Measurements from ENCODE around the gene GPM6B. TPM values are rescaled to one million over a fixed set of nuclear protein-coding genes. Genes with fewer than 3 reads are reported as not detected.

Gene GPM6B
- total RNA-seq, 2 experiments from 2014 or later, result not detected

DNA sequence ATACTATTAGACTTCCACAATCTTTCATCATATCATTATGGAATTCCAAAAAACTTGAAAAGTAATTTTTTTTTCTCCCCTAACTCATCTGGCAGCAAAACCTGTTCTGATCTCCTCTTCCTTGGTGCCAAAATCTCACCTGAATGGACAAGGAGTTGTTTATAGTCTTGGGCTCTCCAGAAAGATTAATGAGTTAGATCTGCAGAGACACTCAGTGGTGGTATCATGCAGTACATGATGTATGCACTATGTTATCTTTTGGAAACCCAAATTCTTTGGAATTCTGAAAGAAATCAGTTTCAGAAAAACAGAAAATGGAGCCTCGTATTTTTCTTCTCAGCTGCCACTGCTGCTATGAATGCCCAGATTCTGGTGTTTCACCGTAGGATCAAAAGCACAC lies 11.7 kb downstream of the GPM6B start:
- H3K9me3 Mint-ChIP-seq (ENCODE audit: low read depth), result no peaks in the 10 kb centered on the region
- no peak overlapping the region for H3K27ac Mint-ChIP-seq
- no peak overlapping the region for H3K4me3 Mint-ChIP-seq
- ATAC-seq (no peak), DNase-seq (no peak)
- H3K36me3 Mint-ChIP-seq, result no peaks in the 10 kb centered on the region
- CTCF ChIA-PET, result no interaction called here
- no peaks in the 10 kb centered on the region for H3K4me1 Mint-ChIP-seq
- H3K27me3 Mint-ChIP-seq, result peaks cover 22% of the 10 kb centered on the region

DNA sequence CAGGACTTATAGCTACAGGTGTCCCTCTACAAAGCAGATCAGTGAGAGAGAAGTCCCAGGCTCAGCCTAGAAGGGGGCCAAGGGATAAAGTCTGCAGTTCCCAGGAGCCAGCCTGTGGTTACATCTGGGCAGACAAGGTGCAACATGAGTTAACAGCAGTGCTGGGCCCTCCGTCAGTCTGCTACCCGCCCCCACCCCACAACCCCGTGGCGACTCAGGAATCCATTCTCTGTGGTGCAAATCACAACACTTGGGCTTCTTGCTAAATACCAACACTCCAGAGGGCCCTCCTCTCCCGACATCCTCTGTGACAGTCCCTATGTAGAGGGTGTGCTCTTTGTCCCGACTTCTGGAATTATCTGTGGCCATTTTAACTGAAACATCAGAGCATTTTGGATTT lies 13.8 kb downstream of the GPM6B start:
- CTCF ChIA-PET, result no interaction called here
- Mint-ChIP-seq H3K27me3 (peaks cover 22% of the 10 kb centered on the region), H3K4me1 (no peaks in the 10 kb centered on the region), H3K4me3 (no peak overlapping the region), H3K9me3 (ENCODE audit: low read depth) (no peaks in the 10 kb centered on the region), H3K27ac (no peak overlapping the region), H3K36me3 (no peaks in the 10 kb centered on the region)
- ATAC-seq, result no peak
- no peak for DNase-seq

DNA sequence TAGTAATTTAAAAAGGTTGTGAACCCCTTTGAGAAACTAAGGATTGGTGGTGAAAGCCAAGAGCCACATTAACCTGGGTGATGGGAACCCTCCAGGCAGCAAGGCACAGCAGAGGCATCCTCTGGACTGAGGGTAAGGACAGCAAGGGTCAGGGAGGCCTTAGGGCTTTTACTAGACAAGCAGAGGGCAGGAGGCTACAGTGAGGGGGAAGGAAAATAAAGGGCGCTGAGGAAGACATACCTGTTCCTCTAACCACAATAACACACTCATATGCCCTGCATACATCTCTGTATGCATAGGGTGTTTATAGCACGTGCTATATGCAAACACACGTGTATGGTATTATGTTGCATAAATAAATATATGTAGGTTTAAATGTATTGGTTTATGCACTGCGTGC lies 18.7 kb downstream of the GPM6B start:
- DNase-seq (no peak), ATAC-seq (no peak)
- CTCF ChIA-PET, result no interaction called here
- Mint-ChIP-seq H3K27me3 (no peaks in the 10 kb centered on the region), H3K4me3 (no peak overlapping the region), H3K27ac (no peak overlapping the region), H3K9me3 (ENCODE audit: low read depth) (no peaks in the 10 kb centered on the region), H3K4me1 (no peaks in the 10 kb centered on the region), H3K36me3 (no peaks in the 10 kb centered on the region)

DNA sequence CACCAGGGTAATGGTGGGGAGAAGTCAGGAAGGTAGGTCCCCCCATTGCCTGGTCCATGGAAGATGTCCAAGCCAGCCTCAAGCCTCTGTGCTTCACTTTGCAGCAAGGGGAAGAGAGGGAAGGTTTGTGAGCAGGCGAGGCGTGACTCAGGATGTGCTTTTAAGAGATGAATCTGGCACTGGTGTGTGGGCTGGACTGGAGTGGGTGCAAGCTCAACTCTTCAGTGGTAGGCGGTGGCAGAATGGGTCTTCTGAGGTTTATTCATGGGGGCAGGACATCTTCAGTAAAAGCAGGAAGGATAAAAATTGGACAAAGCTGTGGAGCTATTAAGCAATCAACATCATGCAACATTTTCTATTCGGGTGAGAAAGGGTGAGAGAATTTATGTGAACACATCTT lies 19.4 kb downstream of the GPM6B start:
- Mint-ChIP-seq H3K9me3 (ENCODE audit: low read depth) (no peaks in the 10 kb centered on the region), H3K36me3 (no peaks in the 10 kb centered on the region), H3K27ac (no peak overlapping the region), H3K4me1 (no peaks in the 10 kb centered on the region), H3K27me3 (no peaks in the 10 kb centered on the region), H3K4me3 (no peak overlapping the region)
- CTCF ChIA-PET, result no interaction called here
- ATAC-seq (no peak), DNase-seq (no peak)

DNA sequence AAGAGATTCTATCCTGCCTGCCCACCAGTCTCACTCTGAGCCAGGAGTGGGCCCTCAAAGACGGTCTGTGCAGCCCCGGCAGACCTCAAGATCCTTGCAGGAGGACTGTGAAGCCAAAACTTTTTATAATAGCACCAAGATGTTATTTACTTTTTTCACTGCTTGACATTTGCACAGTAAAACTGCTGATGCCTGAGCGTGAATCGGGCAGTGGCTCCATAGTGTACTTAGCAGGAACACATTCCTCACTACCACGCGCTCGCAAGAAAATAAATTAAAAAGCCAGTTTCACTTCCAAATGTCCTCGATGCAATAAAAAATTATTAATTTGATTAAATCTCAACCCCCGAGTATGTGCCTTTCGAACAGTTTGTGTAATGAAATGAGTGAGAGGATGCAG lies 22.5 kb downstream of the GPM6B start:
- no peaks in the 10 kb centered on the region for H3K36me3 Mint-ChIP-seq
- DNase-seq (no peak), ATAC-seq (no peak)
- no peak overlapping the region for H3K27ac Mint-ChIP-seq
- H3K27me3 Mint-ChIP-seq, result no peaks in the 10 kb centered on the region
- H3K4me3 Mint-ChIP-seq, result no peak overlapping the region
- H3K4me1 Mint-ChIP-seq, result no peaks in the 10 kb centered on the region
- CTCF ChIA-PET, result no interaction called here
- no peaks in the 10 kb centered on the region for H3K9me3 Mint-ChIP-seq (ENCODE audit: low read depth)

DNA sequence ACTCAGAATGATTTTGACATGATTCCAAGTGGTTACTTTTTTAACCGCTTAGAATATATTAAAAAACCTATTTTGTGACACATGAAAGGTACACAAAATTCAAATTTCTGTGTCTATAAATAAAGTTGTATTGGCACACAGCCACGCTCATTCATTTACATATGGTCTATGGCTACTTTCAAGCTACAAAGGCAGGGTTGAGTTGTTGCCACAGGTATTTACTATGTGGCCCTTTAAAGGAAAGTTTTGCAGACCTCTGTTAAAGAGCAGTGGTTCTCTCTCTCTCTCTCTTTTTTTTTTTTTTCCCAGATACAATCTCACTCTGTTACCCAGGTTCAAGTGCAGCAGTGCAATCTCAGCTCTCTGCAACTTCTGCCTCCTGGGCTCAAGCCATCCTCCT lies 23.0 kb downstream of the GPM6B start:
- CTCF ChIA-PET, result no interaction called here
- Mint-ChIP-seq H3K4me1 (no peaks in the 10 kb centered on the region), H3K27me3 (no peaks in the 10 kb centered on the region), H3K4me3 (no peak overlapping the region), H3K9me3 (ENCODE audit: low read depth) (no peaks in the 10 kb centered on the region), H3K36me3 (no peaks in the 10 kb centered on the region), H3K27ac (no peak overlapping the region)
- ATAC-seq (no peak), DNase-seq (no peak)

DNA sequence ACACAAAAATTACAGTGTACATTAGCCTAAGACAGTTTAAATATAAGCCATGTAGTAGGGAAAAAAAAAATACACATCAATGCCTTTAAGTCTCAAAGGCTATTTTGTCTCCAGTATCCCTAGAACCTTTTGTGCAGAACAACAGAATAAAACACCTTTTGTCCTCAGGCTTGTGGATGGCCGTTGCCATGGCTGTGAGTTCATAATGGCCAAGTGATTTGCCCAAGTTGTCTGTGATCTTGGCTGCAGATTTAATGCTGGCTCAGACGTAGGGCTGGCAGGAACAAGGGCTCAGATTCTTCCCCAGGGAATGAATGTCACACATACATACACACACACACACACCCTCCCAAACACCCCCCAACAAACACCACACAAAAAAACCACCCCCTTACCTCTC lies 25.3 kb downstream of the GPM6B start:
- CTCF ChIA-PET, result no interaction called here
- no peaks in the 10 kb centered on the region for H3K4me1 Mint-ChIP-seq
- ATAC-seq, result no peak

DNA sequence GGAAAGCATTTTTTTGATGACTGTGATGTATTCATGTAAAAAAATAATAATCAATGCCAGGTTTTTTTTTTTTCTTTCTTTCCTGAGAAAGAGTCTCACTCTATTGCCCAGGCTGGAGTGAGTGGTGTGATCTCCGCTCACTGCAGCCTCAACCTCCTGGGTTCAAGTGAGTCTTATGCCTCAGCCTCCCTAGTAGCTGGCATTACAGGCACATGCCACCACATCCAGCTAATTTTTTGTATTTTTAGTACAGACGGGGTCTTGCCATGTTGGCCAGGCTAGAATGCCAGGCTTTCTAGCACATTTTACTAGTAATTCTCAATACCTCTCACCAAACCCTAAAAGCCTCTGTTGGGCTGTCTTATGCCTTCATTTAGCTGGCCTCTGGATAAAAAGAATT lies 25.7 kb downstream of the GPM6B start:
- Mint-ChIP-seq H3K27ac (no peak overlapping the region), H3K27me3 (peaks cover 3% of the 10 kb centered on the region), H3K4me3 (no peak overlapping the region), H3K4me1 (no peaks in the 10 kb centered on the region), H3K9me3 (ENCODE audit: low read depth) (no peaks in the 10 kb centered on the region), H3K36me3 (no peaks in the 10 kb centered on the region)
- no peak for DNase-seq
- CTCF ChIA-PET, result no interaction called here
- ATAC-seq, result no peak

More for the DNA sequence above, 25.3 kb downstream of the GPM6B start:
- Mint-ChIP-seq H3K4me3 (no peak overlapping the region), H3K27me3 (peaks cover 3% of the 10 kb centered on the region), H3K27ac (no peak overlapping the region), H3K36me3 (no peaks in the 10 kb centered on the region), H3K9me3 (ENCODE audit: low read depth) (no peaks in the 10 kb centered on the region)
- DNase-seq, result no peak

DNA sequence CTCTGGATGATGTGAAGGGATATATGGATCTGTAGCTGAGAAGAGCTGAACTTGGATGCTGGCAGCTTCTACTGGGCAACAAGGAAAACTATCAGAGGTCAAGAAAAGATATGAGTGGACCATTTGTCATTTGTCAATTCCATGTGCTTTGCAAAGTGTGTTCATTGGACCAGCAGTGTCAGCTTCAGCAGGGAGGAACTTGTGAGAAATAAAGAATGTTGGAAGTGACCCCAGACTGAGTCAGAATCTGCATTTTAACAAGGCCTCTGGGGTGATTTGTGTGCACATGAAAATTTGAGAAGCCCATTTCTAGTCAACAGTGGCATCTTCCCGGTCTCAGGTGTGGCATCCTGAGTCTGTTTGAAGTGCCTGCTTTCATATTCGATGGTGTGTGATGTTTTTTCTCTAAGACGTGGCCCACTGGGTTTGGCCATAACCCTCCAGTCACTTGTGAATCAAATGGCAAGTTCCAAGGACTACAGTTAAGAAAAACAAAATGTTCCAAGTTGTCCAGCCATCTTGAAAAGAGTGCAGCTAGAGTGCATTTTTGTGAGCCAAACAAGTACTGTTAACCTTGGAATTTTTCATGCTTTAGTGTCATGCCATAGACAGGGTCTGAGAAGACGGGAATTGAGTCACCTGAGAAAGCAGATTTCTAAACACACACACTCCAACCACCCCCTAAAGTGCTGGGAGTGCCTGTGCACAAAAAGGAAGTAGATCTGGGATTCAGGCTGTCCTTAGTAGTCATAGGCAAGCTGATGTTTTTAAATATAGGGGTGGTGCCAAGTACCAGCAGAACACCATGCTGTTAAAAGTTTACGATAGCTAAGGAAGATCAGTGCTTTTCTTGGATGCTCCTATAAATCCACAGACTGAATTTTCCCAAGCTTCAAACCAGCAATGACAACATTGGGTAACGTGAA lies 26.4 kb downstream of the GPM6B start:
- H3K27ac Mint-ChIP-seq, result no peak overlapping the region
- no peak overlapping the region for H3K4me3 Mint-ChIP-seq
- ATAC-seq (no peak), DNase-seq (no peak)
- CTCF ChIA-PET, result no interaction called here
- H3K27me3 Mint-ChIP-seq, result peaks cover 3% of the 10 kb centered on the region
- no peaks in the 10 kb centered on the region for H3K4me1 Mint-ChIP-seq
- no peaks in the 10 kb centered on the region for H3K36me3 Mint-ChIP-seq
- no peaks in the 10 kb centered on the region for H3K9me3 Mint-ChIP-seq (ENCODE audit: low read depth)

DNA sequence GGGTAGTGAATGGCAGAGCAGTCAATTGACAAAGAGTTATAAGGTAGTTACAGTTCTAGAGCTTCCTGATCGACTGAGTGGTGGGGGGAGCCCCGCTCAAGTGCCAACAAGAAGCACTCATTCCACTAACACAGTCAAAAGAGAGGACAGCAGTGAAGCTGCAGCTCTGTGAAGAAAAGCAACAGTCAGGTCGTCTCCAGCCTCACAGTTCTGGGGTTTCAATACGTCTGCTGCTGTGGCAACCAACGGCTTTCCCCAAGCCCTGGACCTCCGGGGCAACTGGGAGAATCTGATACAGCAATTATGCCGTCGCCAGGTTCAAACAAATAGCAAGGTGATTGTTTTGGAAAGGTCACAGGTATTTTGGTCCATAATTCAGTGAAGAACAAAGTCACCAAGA lies 30.8 kb downstream of the GPM6B start:
- DNase-seq, result no peak
- no peak overlapping the region for H3K27ac Mint-ChIP-seq
- no peaks in the 10 kb centered on the region for H3K36me3 Mint-ChIP-seq
- peaks cover 3% of the 10 kb centered on the region for H3K27me3 Mint-ChIP-seq
- CTCF ChIA-PET, result no interaction called here
- no peaks in the 10 kb centered on the region for H3K4me1 Mint-ChIP-seq
- no peak overlapping the region for H3K4me3 Mint-ChIP-seq
- no peak for ATAC-seq
- H3K9me3 Mint-ChIP-seq (ENCODE audit: low read depth), result no peaks in the 10 kb centered on the region

DNA sequence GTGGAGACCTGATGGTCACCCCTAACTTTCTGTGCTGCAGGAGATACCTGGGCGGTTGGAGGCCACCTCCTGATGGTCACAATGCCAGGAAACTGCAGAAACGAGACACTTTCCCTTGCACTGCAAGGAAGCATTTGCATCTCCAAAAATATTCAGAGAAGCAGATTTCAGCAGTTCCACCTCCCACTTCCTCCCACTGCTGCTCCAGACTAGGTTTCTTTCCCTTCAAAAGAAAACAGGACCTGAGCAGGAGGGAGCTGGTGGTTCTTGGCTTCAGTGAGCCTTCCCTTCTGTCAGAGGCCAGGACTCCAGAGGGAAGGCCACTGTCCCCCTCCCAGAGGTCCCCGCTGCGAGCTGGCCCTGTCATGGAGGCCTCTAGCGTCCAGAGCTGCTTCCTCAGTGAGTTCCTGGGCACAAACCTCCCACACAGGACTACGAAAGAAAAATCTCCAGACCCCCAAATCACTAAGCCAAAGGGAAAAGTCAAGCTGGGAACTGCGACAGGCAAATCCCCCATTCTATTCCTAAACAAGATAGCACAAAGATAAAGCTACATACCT lies 35.9 kb downstream of the GPM6B start:
- ATAC-seq (no peak), DNase-seq (no peak)
- no peaks in the 10 kb centered on the region for H3K27me3 Mint-ChIP-seq
- H3K27ac Mint-ChIP-seq, result no peak overlapping the region
- no peak overlapping the region for H3K4me3 Mint-ChIP-seq
- no peaks in the 10 kb centered on the region for H3K9me3 Mint-ChIP-seq (ENCODE audit: low read depth)
- CTCF ChIA-PET, result interaction anchor here (1.7 kb wide), 1 partner anchor 274 kb away, joined by 3 read pairs; no protein-coding TSS in a partner anchor
- H3K36me3 Mint-ChIP-seq, result no peaks in the 10 kb centered on the region
- H3K4me1 Mint-ChIP-seq, result peaks cover 4% of the 10 kb centered on the region

DNA sequence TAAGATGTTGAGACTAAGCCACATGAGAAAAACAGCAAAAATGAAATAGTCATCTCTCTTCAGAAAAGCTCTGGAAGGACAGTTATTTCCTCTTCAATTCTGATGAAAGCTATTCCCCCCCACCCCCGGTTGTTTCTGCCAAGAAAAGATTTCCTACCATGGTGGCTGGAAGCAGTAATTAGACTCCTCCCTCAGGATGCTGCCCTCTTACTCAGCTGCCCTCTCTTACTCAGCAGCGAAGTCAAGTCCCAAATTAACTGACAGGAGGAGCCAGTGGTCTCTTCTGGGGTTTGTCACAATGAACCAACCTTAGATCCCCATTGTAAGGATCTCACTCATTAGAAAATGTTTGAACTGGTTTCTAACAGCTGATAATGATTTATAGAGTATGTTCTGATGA lies 38.0 kb downstream of the GPM6B start:
- peaks cover 3% of the 10 kb centered on the region for H3K36me3 Mint-ChIP-seq
- no peak overlapping the region for H3K4me3 Mint-ChIP-seq
- CTCF ChIA-PET, result interaction anchor here (0.7 kb wide), 2 partner anchors 8 to 29 kb away, joined by 3 read pairs; no protein-coding TSS in a partner anchor
- no peak for DNase-seq
- no peaks in the 10 kb centered on the region for H3K27me3 Mint-ChIP-seq
- H3K9me3 Mint-ChIP-seq (ENCODE audit: low read depth), result no peaks in the 10 kb centered on the region
- peaks cover 4% of the 10 kb centered on the region for H3K4me1 Mint-ChIP-seq
- no peak overlapping the region for H3K27ac Mint-ChIP-seq
- ATAC-seq, result no peak

DNA sequence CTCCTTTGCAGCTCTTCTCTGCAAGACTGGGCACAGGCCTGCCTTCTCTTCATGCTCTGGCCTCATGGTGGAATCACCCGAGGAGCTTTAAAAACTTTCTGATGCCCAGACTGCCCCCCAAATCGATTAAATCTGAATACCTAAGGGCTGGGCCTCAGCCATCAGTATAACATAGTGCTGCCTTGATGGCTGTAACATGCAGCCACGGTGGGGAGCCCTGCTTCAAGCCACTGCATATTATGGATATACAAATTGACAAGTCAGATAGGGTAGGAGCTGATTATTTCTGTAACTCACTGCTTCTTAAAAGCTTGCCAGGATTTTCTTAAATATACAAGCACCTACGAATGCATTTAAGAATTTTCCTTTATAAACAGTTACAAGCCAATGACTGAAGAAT lies 40.5 kb downstream of the GPM6B start:
- Mint-ChIP-seq H3K4me3 (no peak overlapping the region), H3K36me3 (peaks cover 10% of the 10 kb centered on the region), H3K27ac (no peak overlapping the region), H3K9me3 (ENCODE audit: low read depth) (no peaks in the 10 kb centered on the region), H3K27me3 (no peaks in the 10 kb centered on the region), H3K4me1 (peaks cover 4% of the 10 kb centered on the region)
- CTCF ChIA-PET, result interaction anchor here (1.1 kb wide), 1 partner anchor 27 kb away, joined by 3 read pairs; no protein-coding TSS in a partner anchor
- ATAC-seq (no peak), DNase-seq (no peak)

DNA sequence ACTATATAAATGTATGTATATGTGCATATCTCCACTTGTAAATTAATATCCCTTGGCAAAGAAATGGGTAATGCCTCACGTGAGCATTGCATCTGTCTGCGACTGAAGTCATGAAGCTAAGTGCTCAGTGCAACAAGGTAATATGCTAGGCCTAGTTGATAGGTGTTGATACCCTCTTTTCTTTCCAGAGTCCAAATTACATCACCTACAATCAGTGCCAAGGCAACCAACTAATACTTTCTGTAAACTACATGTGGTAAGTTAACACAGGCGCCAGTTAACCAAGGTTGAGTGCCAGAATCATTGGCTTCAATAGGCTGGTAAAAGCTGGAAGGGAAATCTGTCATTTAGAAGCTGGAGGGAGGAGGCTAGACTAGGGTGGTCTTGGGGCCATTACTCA lies 41.1 kb downstream of the GPM6B start:
- Mint-ChIP-seq H3K9me3 (ENCODE audit: low read depth) (no peaks in the 10 kb centered on the region), H3K36me3 (peaks cover 10% of the 10 kb centered on the region), H3K4me3 (no peak overlapping the region), H3K27ac (no peak overlapping the region), H3K27me3 (no peaks in the 10 kb centered on the region), H3K4me1 (peaks cover 4% of the 10 kb centered on the region)
- ATAC-seq (no peak), DNase-seq (no peak)
- CTCF ChIA-PET, result interaction anchor here (1.1 kb wide), 1 partner anchor 26 kb away, joined by 3 read pairs; no protein-coding TSS in a partner anchor
